BLaER1 treated with 17β-estradiol and CSF1 and Interleukin-3, amounts not matched to agents 10 nM and 100 nM (cell line): ENCODE measurements around the gene C10orf71.

Experiments
- H3K27ac ChIP-seq, 11 experiments: shearing (Covaris generic); formaldehyde crosslinking; 2 replicates each; pipeline ENCODE4 v1.8.1; 2022
- H3K27me3 ChIP-seq, 11 experiments: shearing (Covaris generic); formaldehyde crosslinking; 2 replicates each; pipeline ENCODE4 v1.8.1; 2022
- H3K36me3 ChIP-seq, 11 experiments: shearing (Covaris generic); formaldehyde crosslinking; 2 replicates each; pipeline ENCODE4 v1.8.1; 2022
- H3K4me1 ChIP-seq, 10 experiments: shearing (Covaris generic); formaldehyde crosslinking; 2 replicates each; pipeline ENCODE4 v1.8.1; 2022
- H3K4me2 ChIP-seq, 11 experiments: shearing (Covaris generic); formaldehyde crosslinking; 2 replicates each; pipeline ENCODE4 v1.8.1; 2022
- H3K4me3 ChIP-seq, 10 experiments: shearing (Covaris generic); formaldehyde crosslinking; 2 replicates each; pipeline ENCODE4 v1.8.1; 2022
- H3K9ac ChIP-seq, 11 experiments: shearing (Covaris generic); formaldehyde crosslinking; 2 replicates each; pipeline ENCODE4 v1.8.1; 2022
- H3K9me3 ChIP-seq, 11 experiments: shearing (Covaris generic); formaldehyde crosslinking; replicated peaks in 1 of 11; 2 replicates each; pipeline ENCODE4 v1.8.1; 2022
- H4K20me1 ChIP-seq, 11 experiments: shearing (Covaris generic); formaldehyde crosslinking; 2 replicates each; pipeline ENCODE4 v1.8.1; 2022
- Cebpa-rat ChIP-seq, 11 experiments: shearing (Covaris generic); IDR thresholded peaks; 2 replicates each; pipeline ENCODE4 v1.8.1; 2022

The C10orf71 gene

GRCh38 chr10:49363309-49364031 lies 64.5 kb downstream of the C10orf71 start:
- Histone ChIP-seq H3K9ac (no peak overlapping the region), H3K27ac (no peak overlapping the region), H3K4me2 (peak overlapping the region in 2 of 11 experiments; percentile 40 to 56; a peak in 2 of 22 replicates), H3K4me3 (no peak overlapping the region), H4K20me1 (no peaks in the 10 kb centered on the region), H3K9me3 (no peaks in the 10 kb centered on the region), H3K4me1 (peaks cover 32 to 56% (median 49%) of the 10 kb centered on the region in 10 experiments), H3K27me3 (no peaks in the 10 kb centered on the region), H3K36me3 (no peaks in the 10 kb centered on the region)
- no peak for TF ChIP-seq Cebpa-rat (IDR thresholded peaks at IDR 0.05)

DNA sequence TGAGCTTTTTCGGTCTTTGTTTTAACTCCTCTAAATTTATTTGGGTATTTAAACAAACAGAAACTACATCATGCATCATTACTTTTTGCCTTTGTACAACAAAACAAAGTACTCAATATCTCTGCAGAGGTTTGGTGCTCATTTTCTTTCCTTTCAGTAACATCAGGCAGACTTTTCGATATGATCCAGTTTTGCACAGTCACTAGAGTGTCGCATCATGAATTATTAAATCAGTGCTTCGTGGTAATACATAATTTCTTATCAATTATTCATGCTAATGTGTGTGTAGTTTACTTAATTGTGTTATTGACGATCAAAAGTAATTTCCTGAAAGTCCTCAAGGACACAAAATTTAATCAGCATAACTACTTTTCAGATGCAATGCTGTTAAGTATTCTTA lies 65.1 kb downstream of the C10orf71 start:
- Histone ChIP-seq H4K20me1 (no peaks in the 10 kb centered on the region), H3K27ac (no peak overlapping the region), H3K4me2 (no peak overlapping the region), H3K4me3 (no peak overlapping the region), H3K27me3 (no peaks in the 10 kb centered on the region), H3K36me3 (no peaks in the 10 kb centered on the region), H3K4me1 (peaks cover 32 to 62% (median 55%) of the 10 kb centered on the region in 10 experiments), H3K9ac (no peak overlapping the region), H3K9me3 (no peaks in the 10 kb centered on the region)
- TF ChIP-seq Cebpa-rat (IDR thresholded peaks at IDR 0.05), result no peak

DNA sequence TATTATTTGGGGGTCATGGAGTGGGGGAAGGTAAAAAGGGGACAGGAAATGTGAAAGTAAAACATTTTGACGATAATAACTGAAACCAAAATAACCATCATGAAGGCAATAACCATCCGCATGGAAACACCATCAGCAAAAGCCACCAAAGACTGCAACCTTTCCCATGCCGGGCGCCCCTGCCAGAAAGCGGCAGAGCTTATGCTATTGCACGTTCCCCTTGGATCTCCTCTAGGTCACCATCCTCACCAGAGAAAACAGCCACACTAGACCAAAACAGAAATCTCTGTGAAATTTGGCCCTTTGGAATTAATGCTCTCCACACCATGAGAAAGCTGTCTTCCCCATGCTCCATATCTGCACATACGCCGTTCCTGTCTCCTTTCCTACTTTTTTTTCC lies 65.8 kb downstream of the C10orf71 start:
- no peak for TF ChIP-seq Cebpa-rat (IDR thresholded peaks at IDR 0.05)
- peaks cover 28 to 60% (median 51%) of the 10 kb centered on the region in 10 experiments for H3K4me1 ChIP-seq

DNA sequence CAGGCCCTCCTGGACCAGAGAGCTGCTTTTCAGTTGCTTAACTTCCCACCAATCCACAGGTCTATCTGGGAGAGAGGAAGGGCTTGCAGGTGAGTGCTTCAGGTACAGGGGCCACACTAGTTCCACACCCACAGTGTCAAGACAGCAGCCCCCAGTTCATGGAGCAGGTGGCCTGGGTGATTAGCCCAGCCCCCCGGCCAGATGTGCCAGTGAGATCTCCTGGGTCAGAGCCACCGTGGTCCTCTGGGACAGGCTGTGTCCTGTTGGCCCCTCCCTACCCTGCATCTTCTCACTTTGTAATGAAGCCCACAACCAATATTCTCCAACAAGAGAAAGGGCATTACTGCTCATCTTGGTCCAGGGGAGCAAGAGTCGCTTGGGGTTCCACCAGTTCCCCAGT lies 66.3 kb downstream of the C10orf71 start:
- no peaks in the 10 kb centered on the region for H3K9me3 ChIP-seq
- H3K27ac ChIP-seq, result no peak overlapping the region
- H3K36me3 ChIP-seq, result no peaks in the 10 kb centered on the region
- H3K4me2 ChIP-seq, result peak overlapping the region in 9 of 11 experiments; percentile 2 to 62 (median 50); a peak in 16 of 22 replicates
- H3K4me3 ChIP-seq, result no peak overlapping the region
- no peak for TF ChIP-seq Cebpa-rat (IDR thresholded peaks at IDR 0.05)
- H3K27me3 ChIP-seq, result no peaks in the 10 kb centered on the region
- H3K9ac ChIP-seq, result no peak overlapping the region
- peaks cover 22 to 55% (median 46%) of the 10 kb centered on the region in 10 experiments for H3K4me1 ChIP-seq
- no peaks in the 10 kb centered on the region for H4K20me1 ChIP-seq

More for the DNA sequence above, 65.8 kb downstream of the C10orf71 start:
- no peaks in the 10 kb centered on the region for H4K20me1 ChIP-seq
- H3K36me3 ChIP-seq, result no peaks in the 10 kb centered on the region
- H3K4me3 ChIP-seq, result no peak overlapping the region
- no peaks in the 10 kb centered on the region for H3K9me3 ChIP-seq
- H3K4me2 ChIP-seq, result peak overlapping the region in 4 of 11 experiments; percentile 45 to 62 (median 54); a peak in 4 of 22 replicates
- no peaks in the 10 kb centered on the region for H3K27me3 ChIP-seq
- no peak overlapping the region for H3K9ac ChIP-seq
- no peak overlapping the region for H3K27ac ChIP-seq

GRCh38 chr10:49365675-49366415 lies 66.9 kb downstream of the C10orf71 start:
- H4K20me1 ChIP-seq, result no peaks in the 10 kb centered on the region
- no peak overlapping the region for H3K9ac ChIP-seq
- no peaks in the 10 kb centered on the region for H3K36me3 ChIP-seq
- TF ChIP-seq Cebpa-rat (IDR thresholded peaks at IDR 0.05), result no peak
- H3K4me2 ChIP-seq, result peak overlapping the region in 9 of 11 experiments; percentile 2 to 62 (median 50); a peak in 16 of 22 replicates
- H3K4me3 ChIP-seq, result no peak overlapping the region
- H3K4me1 ChIP-seq, result peaks cover 17 to 49% (median 40%) of the 10 kb centered on the region in 10 experiments
- no peaks in the 10 kb centered on the region for H3K9me3 ChIP-seq
- H3K27ac ChIP-seq, result no peak overlapping the region
- H3K27me3 ChIP-seq, result no peaks in the 10 kb centered on the region

- Histone ChIP-seq H3K9ac (no peak overlapping the region), H3K27me3 (no peaks in the 10 kb centered on the region)
Measured at GRCh38 chr10:49366460-49366859, 67.5 kb downstream of the C10orf71 start.

GRCh38 chr10:49367600-49367999 lies 68.6 kb downstream of the C10orf71 start:
- no peak for TF ChIP-seq Cebpa-rat (IDR thresholded peaks at IDR 0.05)
- Histone ChIP-seq H3K27me3 (no peaks in the 10 kb centered on the region), H3K4me2 (peak overlapping the region in 9 of 11 experiments; percentile 19 to 84 (median 75); a peak in 18 of 22 replicates), H3K4me1 (peaks cover 6 to 44% (median 32%) of the 10 kb centered on the region in 10 experiments; a peak in 19 of 20 replicates), H3K36me3 (no peaks in the 10 kb centered on the region), H3K9me3 (no peaks in the 10 kb centered on the region), H3K9ac (no peak overlapping the region), H3K4me3 (no peak overlapping the region), H3K27ac (no peak overlapping the region), H4K20me1 (no peaks in the 10 kb centered on the region)

More at GRCh38 chr10:49366460-49366859, 67.5 kb downstream of the C10orf71 start:
- Histone ChIP-seq H3K36me3 (no peaks in the 10 kb centered on the region), H3K4me2 (peak overlapping the region in 2 of 11 experiments; percentile 50 to 62; a peak in 2 of 22 replicates), H3K4me1 (peaks cover 17 to 44% (median 35%) of the 10 kb centered on the region in 10 experiments), H3K9me3 (no peaks in the 10 kb centered on the region), H3K4me3 (no peak overlapping the region), H3K27ac (no peak overlapping the region), H4K20me1 (no peaks in the 10 kb centered on the region)
- no peak for TF ChIP-seq Cebpa-rat (IDR thresholded peaks at IDR 0.05)

GRCh38 chr10:49368256-49368655 lies 69.3 kb downstream of the C10orf71 start:
- H3K4me3 ChIP-seq, result no peak overlapping the region
- no peak overlapping the region for H3K27ac ChIP-seq
- no peaks in the 10 kb centered on the region for H3K36me3 ChIP-seq
- no peaks in the 10 kb centered on the region for H3K27me3 ChIP-seq
- no peak for TF ChIP-seq Cebpa-rat (IDR thresholded peaks at IDR 0.05)
- H3K4me1 ChIP-seq, result peaks cover 0 to 44% (median 32%) of the 10 kb centered on the region in 10 experiments; a peak in 18 of 20 replicates
- H3K9me3 ChIP-seq, result no peaks in the 10 kb centered on the region
- no peak overlapping the region for H3K9ac ChIP-seq
- peak overlapping the region in 10 of 11 experiments; percentile 19 to 84 (median 74); a peak in 18 of 22 replicates for H3K4me2 ChIP-seq
- no peaks in the 10 kb centered on the region for H4K20me1 ChIP-seq
